Testis (tissue), 3 donors: ENCODE measurements around the gene EDARADD. TPM values are rescaled to one million over a fixed set of nuclear protein-coding genes. Genes with fewer than 3 reads are reported as not detected.
"Not testable (repeated sequence)": the region's sequence is repeated elsewhere in the genome, so short reads cannot be mapped to it uniquely, and the experiment has no call there.

Experiments
- DNase-seq: peaks from one replicate; pipeline ENCODE4 v3.0.0-alpha.2; 2019
- H3K27ac ChIP-seq, 2 donors: fragments of 200-600 bp; sonication (generic); one replicate each; pipeline ENCODE4 v1.5.1; 2019
- H3K27me3 ChIP-seq: fragments of 200-600 bp; sonication (generic); one replicate; pipeline ENCODE4 v1.5.1; 2019
- H3K36me3 ChIP-seq: fragments of 200-600 bp; sonication (generic); one replicate; pipeline ENCODE4 v1.5.1; 2017; ENCODE audit warnings: low read depth; ENCODE audit errors: missing control alignments
- H3K4me1 ChIP-seq: fragments of 200-600 bp; sonication (generic); one replicate; pipeline ENCODE4 v1.5.1; 2019
- H3K4me3 ChIP-seq, 2 donors: fragments of 200-600 bp; sonication (generic); one replicate each; pipeline ENCODE4 v1.5.1; 2017 to 2019
- H3K9me3 ChIP-seq: fragments of 200-600 bp; sonication (generic); one replicate; pipeline ENCODE4 v1.5.1; 2017
- CTCF ChIP-seq, 3 experiments: fragments of 450-650 bp in 2 of 3; fragments of 200-600 bp in 1 of 3; sonication (generic) in 1 of 3; IDR thresholded peaks; one replicate each; pipeline ENCODE4 v1.5.1; 2016 to 2019; ENCODE audit warnings: antibody characterized with exemption in 3 of 3, mild to moderate bottlenecking in 2 of 3, moderate library complexity in 1 of 3
- POLR2A ChIP-seq: fragments of 450-650 bp; IDR thresholded peaks from one replicate; pipeline ENCODE4 v1.6.1; 2017; ENCODE audit warnings: antibody characterized with exemption, mild to moderate bottlenecking, moderate library complexity
- whole genome bisulfite sequencing, 2 donors: methylation state at CpG; one replicate each; pipeline ENCODE4 v1.1.5; 2018; 5-methylcytosine and 5-hydroxymethylcytosine counted together
- intact Hi-C: fragments of 100-400 bp; cut with DNase I; formaldehyde crosslinking; loops from one replicate; pipeline ENCODE4 v1.15.1; 2023; ENCODE audit warnings: low total_unique reads
- polyA plus RNA-seq: library from polyadenylated mRNA; stranded (reverse); fragments of 350-450 nt; fragmentation: Illumina TruSeq; extraction: RNeasy Lipid Tissue Mini Kit (QIAGEN cat#74804); gene quantifications from one replicate; pipeline ENCODE4 v1.2.3, GENCODE V29; 2014; ENCODE audit warnings: low read depth, low replicate concordance; ENCODE audit not compliant: insufficient read depth
- total RNA-seq, 2 donors: library from RNA; depleted of rRNA; stranded (reverse); fragments of >200 nt; gene quantifications; one replicate each; pipeline ENCODE4 v1.2.3, GENCODE V29; 2016

EDARADD gene
- total and polyA plus RNA-seq, 3 donors from 2014 or later = 3.2 to 5.8 (median 3.9) TPM

- no peak overlapping the region for H3K27ac ChIP-seq
- H3K4me3 ChIP-seq = no peak overlapping the region
- DNase-seq = no peak
- peaks cover 19% of the 10 kb centered on the region for H3K4me1 ChIP-seq
- intact Hi-C loops = no loop called here
- TF ChIP-seq CTCF (IDR thresholded peaks at IDR 0.05) (no peak), POLR2A (no peak)
- H3K27me3 ChIP-seq = no peaks in the 10 kb centered on the region
- H3K9me3 ChIP-seq = no peaks in the 10 kb centered on the region
- H3K36me3 ChIP-seq = no peaks in the 10 kb centered on the region
- WGBS, 2 donors = 58 to 84% methylated on average over 5 to 6 of the region's 6 CpGs
These were observed 103.8 kb downstream of the EDARADD start for GRCh38 chr1:236497908-236498307.

DNA sequence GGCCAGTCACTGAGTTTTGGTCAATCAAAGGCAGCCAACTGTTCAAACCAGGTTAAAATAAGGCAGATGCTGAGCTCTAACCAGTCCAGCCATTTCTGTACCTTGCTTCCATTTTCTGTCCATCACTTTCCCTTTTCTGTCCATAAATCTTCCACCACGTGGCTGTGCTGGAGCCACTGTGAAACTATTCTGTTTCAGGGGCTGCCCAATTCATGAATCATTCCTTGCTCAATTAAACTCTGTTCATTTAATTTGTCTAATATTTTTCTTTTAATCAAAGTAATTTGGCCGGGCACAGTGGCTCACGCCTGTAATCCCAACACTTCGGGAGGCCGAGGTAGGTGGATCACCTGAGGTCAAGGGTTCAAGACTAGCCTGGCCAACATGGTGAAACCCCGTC lies 107.0 kb downstream of the EDARADD start:
- Histone ChIP-seq H3K4me3 (no peak overlapping the region), H3K27me3 (no peaks in the 10 kb centered on the region), H3K27ac (no peak overlapping the region), H3K36me3 (no peaks in the 10 kb centered on the region), H3K4me1 (peaks cover 21% of the 10 kb centered on the region), H3K9me3 (no peaks in the 10 kb centered on the region)
- intact Hi-C loops = no loop called here
- TF ChIP-seq CTCF (IDR thresholded peaks at IDR 0.05) (no peak), POLR2A (no peak)
- DNase-seq = no peak
- 88 to 95% methylated on average over 6 of the region's 6 CpGs for WGBS, 2 donors

DNA sequence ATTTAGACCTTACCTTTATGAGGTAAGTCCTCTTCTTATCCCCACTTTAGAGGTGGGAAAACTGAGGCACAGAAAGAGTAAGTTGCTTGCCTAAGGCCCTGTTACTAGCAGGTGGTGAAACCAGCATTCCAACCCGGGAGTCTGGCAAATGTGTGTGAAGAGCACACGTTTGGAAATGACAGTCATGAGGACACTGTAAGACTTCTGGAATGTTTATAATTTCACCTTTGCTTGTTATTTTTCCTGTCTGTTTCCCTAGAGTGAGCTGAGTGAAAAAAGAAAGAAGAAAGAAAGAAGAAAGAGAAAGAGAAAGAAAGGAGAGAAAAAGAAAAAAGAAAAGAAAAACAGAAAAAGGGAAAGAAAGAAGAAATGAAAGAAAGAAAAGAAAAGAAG lies 108.5 kb downstream of the EDARADD start:
- no peaks in the 10 kb centered on the region for H3K27me3 ChIP-seq
- no peak overlapping the region for H3K4me3 ChIP-seq
- intact Hi-C loops = no loop called here
- H3K27ac ChIP-seq = peak overlapping the region; percentile 16 to 76
- no peaks in the 10 kb centered on the region for H3K36me3 ChIP-seq
- WGBS, 2 donors = 46 to 58% methylated on average over 2 of the region's 2 CpGs
- H3K9me3 ChIP-seq = no peaks in the 10 kb centered on the region
- TF ChIP-seq CTCF (IDR thresholded peaks at IDR 0.05) (no peak), POLR2A (no peak)
- H3K4me1 ChIP-seq = peaks cover 16% of the 10 kb centered on the region
- no peak for DNase-seq

DNA sequence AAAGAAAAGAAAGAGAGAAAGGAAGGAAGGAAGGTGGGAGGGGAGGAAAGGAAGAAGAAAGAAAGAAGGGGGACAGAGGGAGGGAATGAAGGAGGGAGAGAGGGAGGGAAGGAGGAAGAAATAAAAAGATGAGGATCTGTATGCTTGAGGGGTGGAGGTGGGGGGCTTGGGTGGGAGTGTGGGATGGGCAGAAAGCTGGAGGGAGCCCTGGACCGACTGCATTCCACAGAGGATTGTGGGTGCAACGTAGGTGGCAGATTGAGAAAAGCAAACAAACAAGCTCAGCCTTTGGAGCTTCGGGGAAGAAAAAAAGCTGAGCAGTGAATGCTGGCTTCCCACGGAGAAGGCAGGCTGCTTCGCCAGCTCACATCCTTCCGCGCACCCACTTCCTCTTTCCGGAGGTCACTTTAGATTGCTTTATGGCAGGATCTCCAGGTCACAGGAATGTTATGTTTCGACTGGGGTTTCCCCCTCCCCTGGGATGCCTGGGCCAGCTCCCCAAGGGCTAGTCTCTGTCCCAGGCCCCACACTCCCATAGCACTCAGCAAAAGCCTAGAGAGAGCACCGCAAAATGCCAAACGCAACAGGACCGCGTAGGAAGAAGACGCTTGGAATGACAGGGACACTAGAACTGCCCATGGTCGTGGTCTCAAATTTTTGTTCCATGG lies 109.0 kb downstream of the EDARADD start:
- intact Hi-C loops = no loop called here
- Histone ChIP-seq H3K36me3 (no peaks in the 10 kb centered on the region), H3K4me1 (peaks cover 20% of the 10 kb centered on the region), H3K27ac (peak overlapping the region; percentile 16 to 76), H3K9me3 (no peaks in the 10 kb centered on the region), H3K27me3 (no peaks in the 10 kb centered on the region), H3K4me3 (peak overlapping the region in 1 of 2 donors; percentile 12)
- peak; percentile 46 for DNase-seq
- 20 to 27% methylated on average over 15 of the region's 15 CpGs for WGBS, 2 donors
- TF ChIP-seq POLR2A (no peak), CTCF (IDR thresholded peaks at IDR 0.05) (no peak)

DNA sequence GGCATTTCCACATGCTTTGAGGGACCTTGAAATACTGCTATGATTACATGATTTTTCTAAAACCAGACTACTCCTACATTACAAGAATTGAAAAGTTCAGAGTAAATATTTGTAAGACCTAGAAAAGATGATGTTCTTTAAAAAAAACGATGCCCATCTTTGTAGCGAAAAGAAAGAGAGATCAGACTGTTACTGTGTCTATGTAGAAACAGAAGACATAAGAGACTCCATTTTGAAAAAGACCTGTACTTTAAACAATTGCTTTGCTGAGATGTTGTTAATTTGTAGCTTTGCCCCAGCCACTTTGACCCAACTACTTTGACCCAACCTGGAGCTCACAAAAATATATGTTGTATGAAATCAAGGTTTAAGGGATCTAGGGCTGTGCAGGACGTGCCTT lies 110.3 kb downstream of the EDARADD start:
- WGBS, 2 donors = 57 to 70% methylated on average over 3 of the region's 3 CpGs
- Histone ChIP-seq H3K27ac (peak overlapping the region in 1 of 2 donors; percentile 23), H3K4me1 (peaks cover 20% of the 10 kb centered on the region)
- H3K27me3 ChIP-seq, H3K36me3 ChIP-seq, DNase-seq, intact Hi-C loops, H3K9me3 ChIP-seq, H3K4me3 ChIP-seq: not testable (repeated sequence)
